Measurements from ENCODE around the gene MPV17. TPM values are rescaled to one million over a fixed set of nuclear protein-coding genes. Genes with fewer than 3 reads are reported as not detected.
A peak's percentile ranks its signal among the peaks of the same experiment; 100 is the strongest.

Gene MPV17
- total and polyA plus RNA-seq, 9 of the 15 experiments (the other 6 are each of a cell fraction or from before 2014, with no cell fraction given): 54.7 to 140 (median 70.2) TPM

- TF ChIP-seq GTF2B (IDR thresholded peaks at IDR 0.05; ENCODE audit: extremely low read depth, insufficient read length) (no peak), ETV5 (CRISPR knock-in tag; IDR thresholded peaks at IDR 0.05; ENCODE audit: low read depth) (no peak), ZNF12 (CRISPR knock-in tag; IDR thresholded peaks at IDR 0.05) (no peak), SRSF3 (IDR thresholded peaks at IDR 0.05; ENCODE audit: insufficient read depth, low read length) (no peak), ELK1 (CRISPR knock-in tag; IDR thresholded peaks at IDR 0.05) (no peak), CEBPB (tag; IDR thresholded peaks at IDR 0.05) (0 out of 2 replicates have a peak, but pooled peaks have one; percentile 10), FOS (IDR thresholded peaks at IDR 0.05; ENCODE audit: extremely low read depth, insufficient read length) (no peak), BCLAF1 (IDR thresholded peaks at IDR 0.05; ENCODE audit: borderline replicate concordance in 1 of 2, control insufficient read depth in 1 of 2, low read depth in 2 of 2, low read length in 1 of 2) (no peak), TRIM28 (IDR thresholded peaks at IDR 0.05) (no peak), SLC30A9 (CRISPR knock-in tag; IDR thresholded peaks at IDR 0.05) (no peak), KDM1A (IDR thresholded peaks at IDR 0.05) (no peak), ZBTB2 (IDR thresholded peaks at IDR 0.05) (no peak), EZH2 (IDR thresholded peaks at IDR 0.05; ENCODE audit: borderline replicate concordance, low read depth, low read length) (no peak), CREB5 (CRISPR knock-in tag; IDR thresholded peaks at IDR 0.05) (no peak), SIRT6 (IDR thresholded peaks at IDR 0.05; ENCODE audit: low read depth, low read length) (no peak), IFI16 (CRISPR knock-in tag; IDR thresholded peaks at IDR 0.05) (no peak), KAT2B (IDR thresholded peaks at IDR 0.05; ENCODE audit: low read depth, low read length) (no peak), ZNF239 (CRISPR knock-in tag; IDR thresholded peaks at IDR 0.05) (peak; percentile 17; the same call in 1 of the 2 replicates), BRD4 (IDR thresholded peaks at IDR 0.05) (no peak), ZNF282 (CRISPR knock-in tag; IDR thresholded peaks at IDR 0.05) (no peak)
Observed at GRCh38 chr2:27322766-27323595, at the start of gene MPV17 (continued).

All from K562 (cell line).